ENCODE measurements around the gene KCND2. TPM values are rescaled to one million over a fixed set of nuclear protein-coding genes. Genes with fewer than 3 reads are reported as not detected.

KCND2 gene
- total and polyA plus RNA-seq, 2 of the 4 experiments (the other 2 are of a cell fraction) = under 0.01 TPM; not detected in 1

- Histone ChIP-seq H4K20me1 (ENCODE audit: insufficient read depth, low read length) (no peaks in the 10 kb centered on the region), H3K23ac (ENCODE audit: low read depth, low read length) (no peak overlapping the region), H2AK5ac (ENCODE audit: low read depth, low read length) (no peak overlapping the region), H3K56ac (ENCODE audit: extremely low read depth, insufficient read depth, low read length) (no peak overlapping the region), H3K27ac (ENCODE audit: insufficient read depth, low read length) (no peak overlapping the region), H4K8ac (ENCODE audit: low read depth in 2 of 2, low read length in 2 of 2) (no peak overlapping the region), H3K9ac (ENCODE audit: low read depth, low read length) (no peak overlapping the region), H4K5ac (ENCODE audit: low read depth, low read length) (no peak overlapping the region), H3K4me2 (ENCODE audit: low read depth, low read length) (no peak overlapping the region), H2BK5ac (ENCODE audit: low read depth, low read length, poor library complexity, severe bottlenecking) (no peak overlapping the region), H2AFZ (replicated peaks; ENCODE audit: low read length, poor library complexity) (no peak overlapping the region), H4K91ac (ENCODE audit: insufficient read depth, low read depth, low read length) (no peak overlapping the region), H3K27me3 (ENCODE audit: control insufficient read depth, insufficient read depth, low read length) (no peaks in the 10 kb centered on the region), H3K36me3 (ENCODE audit: control insufficient read depth, insufficient read depth, low read length) (no peaks in the 10 kb centered on the region), H3K4me1 (ENCODE audit: control insufficient read depth, insufficient read depth, low read length) (no peaks in the 10 kb centered on the region), H2BK15ac (ENCODE audit: low read depth, low read length) (no peak overlapping the region), H3K18ac (ENCODE audit: low read depth, low read length) (no peak overlapping the region), H3K4ac (ENCODE audit: low read depth, low read length) (no peak overlapping the region), H3K14ac (replicated peaks; ENCODE audit: low read depth, low read length) (no peak overlapping the region), H2AK9ac (replicated peaks; ENCODE audit: low read depth, low read length, poor library complexity) (no peak overlapping the region), H3K79me1 (ENCODE audit: low read depth in 1 of 2, low read length in 2 of 2) (no peaks in the 10 kb centered on the region), H3K4me3 (ENCODE audit: insufficient read depth, low read depth, low read length) (no peak overlapping the region), H3K9me3 (ENCODE audit: control insufficient read depth, insufficient read depth, low read length) (no peaks in the 10 kb centered on the region), H2BK20ac (ENCODE audit: low read depth, low read length) (no peak overlapping the region), H2BK120ac (ENCODE audit: low read depth, low read length) (no peak overlapping the region), H3K9me1 (ENCODE audit: insufficient read depth, low read length) (no peaks in the 10 kb centered on the region)
- in situ Hi-C loops (cut with MboI; ENCODE audit: low sequenced_read_pairs) (no loop called here), dilution Hi-C loops (cut with HindIII; ENCODE audit: low sequenced_read_pairs, unreplicated experiment) (no loop called here), intact Hi-C loops (cut with micrococcal nuclease) (no loop called here)
- ChIA-PET CTCF (no interaction called here), POLR2A (ENCODE audit: unreplicated experiment) (no interaction called here)
- BruUV-seq (replicated peaks) = no TSS peak
- ATAC-seq (ENCODE audit: low read depth) (no peak), DNase-seq (no peak)
- TF ChIP-seq MAZ (IDR thresholded peaks at IDR 0.05; ENCODE audit: borderline replicate concordance, low read depth, low read length) (no peak), CEBPB (IDR thresholded peaks at IDR 0.05; ENCODE audit: low read depth, low read length) (no peak), ELK1 (IDR thresholded peaks at IDR 0.05; ENCODE audit: borderline replicate concordance, low read depth, low read length) (no peak), CHD1 (IDR thresholded peaks at IDR 0.05; ENCODE audit: low read depth, low read length) (no peak), BHLHE40 (IDR thresholded peaks at IDR 0.05; ENCODE audit: low read depth, low read length) (no peak), MAFK (IDR thresholded peaks at IDR 0.05; ENCODE audit: low read depth, low read length) (no peak)
- no CpG with 5 or more reads among the region's 4 CpGs for WGBS, 2 experiments (ENCODE audit: extremely low coverage in 2 of 2, insufficient read length in 1 of 2)
Measured at GRCh38 chr7:120307991-120308545, 35.1 kb downstream of the KCND2 start.
